Measurements from ENCODE around the gene FAM53B.
"Not testable (repeated sequence)": the region's sequence is repeated elsewhere in the genome, so short reads cannot be mapped to it uniquely, and the experiment has no call there.

The FAM53B gene

DNA sequence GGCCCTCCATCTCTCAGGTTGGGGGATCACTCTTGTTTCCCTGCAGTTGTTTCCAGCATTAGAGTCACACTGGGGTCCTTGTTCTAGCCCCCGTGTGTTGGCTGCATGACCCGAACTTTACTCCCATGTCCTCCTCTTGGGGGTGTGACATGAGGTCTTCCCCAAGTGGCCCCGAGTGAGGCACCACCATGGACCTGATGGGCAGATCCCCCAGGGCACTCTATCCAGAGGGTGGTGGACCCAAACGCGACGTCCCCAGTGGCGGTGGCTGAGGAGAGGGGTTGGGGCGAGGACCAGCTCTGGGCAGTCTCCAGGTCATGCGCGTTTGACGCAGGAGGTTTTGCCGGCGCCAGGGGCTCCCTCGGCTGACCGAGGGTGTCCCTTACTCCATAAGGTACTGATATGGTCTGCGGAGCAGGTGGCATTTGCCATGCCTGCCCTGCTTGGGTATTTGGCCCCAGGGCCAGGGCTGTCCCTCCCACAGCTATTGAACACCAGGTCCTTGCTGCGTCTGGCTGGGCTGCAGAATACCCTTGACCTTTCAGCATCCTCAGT, 150.7 kb downstream of the FAM53B start:
- DNase-seq: no peak

DNA sequence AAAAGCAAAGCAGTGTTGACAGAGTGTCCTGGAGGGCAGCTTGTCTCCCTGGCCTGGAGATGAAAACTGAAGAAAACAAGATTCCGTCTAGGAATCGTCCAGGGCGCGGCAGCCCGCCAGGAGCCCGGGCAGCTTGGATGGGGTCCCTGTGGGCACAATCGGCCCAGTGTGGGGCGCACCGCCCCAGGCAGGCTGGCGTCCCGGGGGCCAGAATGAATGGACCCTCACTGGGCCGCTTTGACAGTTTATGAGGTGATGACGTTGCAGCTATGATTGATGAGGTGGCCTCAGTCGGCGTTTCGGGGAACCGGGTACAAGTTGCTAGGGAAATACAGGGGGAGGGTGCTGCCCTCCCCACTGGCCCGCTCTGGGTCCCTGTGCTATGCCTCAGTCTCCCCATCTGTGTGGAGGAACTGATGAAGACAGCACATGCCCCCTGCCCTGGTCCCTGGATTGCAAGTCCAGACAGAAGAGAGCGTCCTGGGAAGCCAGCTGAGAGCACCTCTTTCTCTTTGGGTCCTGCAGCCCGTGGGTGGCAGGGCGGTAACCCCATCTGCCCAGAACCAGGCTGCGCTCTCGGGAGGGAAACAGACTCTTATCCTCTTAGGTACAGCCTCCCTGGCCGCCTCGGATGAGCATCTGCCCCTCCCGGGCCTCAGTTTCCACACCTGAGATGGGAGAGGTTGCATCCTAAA, 151.3 kb downstream of the FAM53B start:
- no peak for DNase-seq

DNA sequence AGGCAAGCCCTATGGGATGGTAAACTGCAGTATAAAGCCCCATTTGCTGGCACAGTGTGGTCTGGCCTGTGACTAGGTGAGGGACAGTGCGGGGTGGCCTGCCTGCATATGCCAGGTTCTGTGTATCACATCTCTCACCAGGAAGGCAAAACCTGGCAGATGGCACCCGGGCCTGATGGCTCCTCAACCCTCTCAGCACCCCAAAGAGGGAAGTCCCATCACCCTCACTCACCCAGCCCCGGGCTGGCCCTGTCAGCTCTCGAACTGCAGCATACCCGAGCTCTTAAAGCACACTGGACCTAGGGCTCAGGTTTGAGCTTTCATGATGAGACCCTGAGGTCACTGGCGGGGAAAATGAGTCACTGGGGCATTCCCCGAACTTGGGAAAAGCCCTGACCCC, 152.1 kb downstream of the FAM53B start:
- DNase-seq: no peak

- DNase-seq: no peak
Measured at GRCh38 chr10:124591123-124591495, 153.1 kb downstream of the FAM53B start.

DNA sequence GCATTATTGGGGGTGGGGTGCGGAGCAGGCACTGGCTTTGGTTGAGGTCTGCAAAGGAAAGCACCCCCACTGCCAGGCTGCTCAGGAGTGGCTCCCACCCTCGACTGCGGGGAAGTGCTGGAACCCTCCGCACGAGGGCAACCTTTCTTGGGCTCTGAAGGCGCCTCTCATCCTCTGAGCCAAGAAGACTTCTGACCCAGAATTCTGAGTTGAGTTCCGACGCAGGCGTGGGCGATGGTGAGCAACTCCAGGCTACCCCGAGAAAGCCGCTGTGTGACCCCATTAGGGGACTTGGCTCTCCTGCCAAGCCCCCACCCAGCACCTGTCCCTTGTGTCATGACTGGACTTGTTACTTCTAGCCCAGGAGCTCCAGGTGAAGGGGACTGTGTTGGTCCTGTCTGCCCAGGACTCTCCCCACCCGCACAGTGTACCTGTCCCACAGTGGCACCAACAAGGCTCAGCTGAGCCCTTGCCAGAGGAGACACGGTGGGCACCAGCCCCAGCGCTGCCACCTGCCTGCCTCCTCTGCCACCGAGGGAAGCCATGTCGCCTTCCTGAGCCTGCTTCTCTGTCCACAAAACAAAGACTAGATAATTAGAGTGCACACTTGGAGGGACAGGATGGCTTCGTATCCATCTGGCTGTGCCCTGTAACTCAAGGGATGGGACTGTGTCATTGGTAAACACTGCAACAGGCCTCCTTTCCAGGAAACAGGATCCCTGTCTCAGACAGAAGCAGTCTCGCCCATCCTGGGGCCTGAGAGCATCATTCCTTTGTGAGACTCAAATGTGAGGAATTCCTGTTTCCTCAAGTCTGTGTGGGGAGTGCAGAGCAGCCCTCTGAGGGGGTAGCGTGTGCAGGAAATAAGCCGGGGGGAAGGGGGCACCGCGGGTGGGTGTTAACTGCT, 153.7 kb downstream of the FAM53B start:
- DNase-seq: no peak

GRCh38 chr10:124589491-124590041, 154.6 kb downstream of the FAM53B start:
- DNase-seq: no peak

DNA sequence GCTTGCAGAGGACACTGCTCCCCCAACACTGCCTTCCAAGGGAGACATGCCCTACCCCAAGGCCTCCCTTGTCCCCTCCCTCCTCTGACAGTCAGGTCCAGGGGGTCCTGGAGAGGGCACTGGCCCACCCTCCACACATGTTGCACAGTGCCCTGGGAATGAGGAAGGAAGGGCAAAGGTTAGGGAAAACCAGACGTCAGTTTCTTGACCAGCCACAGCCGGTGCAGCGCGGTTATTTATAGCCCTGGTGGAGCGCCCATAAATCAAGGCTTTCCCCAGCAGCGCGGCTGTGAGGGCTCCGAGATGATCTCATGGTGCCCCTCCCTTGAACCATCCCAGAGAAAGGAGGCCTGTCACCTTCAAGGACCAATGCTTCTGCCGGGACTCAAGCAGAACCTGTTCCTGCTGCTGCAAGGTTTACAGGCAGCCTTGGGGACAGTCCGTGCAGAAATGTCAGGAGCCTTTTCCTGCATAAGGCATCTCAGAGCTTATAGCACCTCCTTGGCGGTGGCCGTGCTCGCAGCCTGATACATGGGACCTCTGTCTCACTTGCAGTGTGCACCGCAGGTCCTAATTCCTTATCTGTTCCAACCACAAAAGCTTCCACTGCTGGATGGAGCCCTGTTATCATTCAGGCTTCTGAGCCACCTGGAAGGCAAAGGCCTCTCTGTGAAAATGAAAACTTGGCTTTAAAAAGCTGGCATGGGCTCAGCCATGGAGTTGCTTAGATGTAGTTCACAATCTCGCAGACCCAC, 155.3 kb downstream of the FAM53B start:
- no peak for DNase-seq

- DNase-seq: not testable (repeated sequence)
Measured at GRCh38 chr10:124588341-124588735, 155.8 kb downstream of the FAM53B start.

GRCh38 chr10:124587811-124588211, 156.4 kb downstream of the FAM53B start:
- no peak for DNase-seq

GRCh38 chr10:124586142-124586541, 158.0 kb downstream of the FAM53B start:
- no peak for DNase-seq

- no peak for DNase-seq
Measured at GRCh38 chr10:124579011-124579399, 165.2 kb downstream of the FAM53B start.

DNA sequence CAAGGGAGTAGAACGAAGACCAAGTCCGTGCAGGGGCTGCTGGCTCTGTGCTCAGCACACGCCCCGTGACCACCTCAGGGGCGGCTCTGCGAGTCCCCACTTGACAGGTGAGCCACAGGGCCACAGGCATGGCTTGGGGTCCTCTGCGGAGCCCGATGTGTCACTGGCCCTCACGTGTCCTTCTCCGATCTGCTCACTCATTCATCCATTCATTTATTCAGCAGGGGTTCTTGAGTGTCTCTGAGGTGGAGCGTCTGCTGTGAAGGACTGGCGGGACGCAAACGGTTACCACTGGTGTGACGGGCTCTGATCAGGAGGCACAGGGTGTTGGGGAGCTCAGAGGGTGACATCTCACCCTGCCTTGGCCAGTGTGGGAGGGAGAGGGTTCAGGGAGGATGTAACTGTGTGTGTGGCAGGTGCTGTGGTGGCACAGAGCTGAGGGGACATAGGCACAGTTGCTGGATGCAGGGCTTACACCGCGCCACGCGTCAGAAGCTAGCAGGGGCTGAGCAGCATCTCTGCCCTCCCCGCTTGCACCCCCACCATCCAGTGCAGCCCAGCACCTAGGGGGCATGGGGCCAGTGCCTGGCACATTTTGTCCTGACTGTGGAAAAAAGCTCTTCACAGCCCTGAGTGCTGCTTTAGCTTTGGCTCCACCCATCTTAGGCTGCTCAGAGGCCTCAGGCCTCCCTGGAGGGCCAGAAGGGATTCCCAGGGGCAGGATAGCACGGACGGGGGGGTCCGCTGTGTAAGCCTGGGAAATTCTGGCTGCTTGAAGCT, 165.8 kb downstream of the FAM53B start:
- DNase-seq: no peak

DNA sequence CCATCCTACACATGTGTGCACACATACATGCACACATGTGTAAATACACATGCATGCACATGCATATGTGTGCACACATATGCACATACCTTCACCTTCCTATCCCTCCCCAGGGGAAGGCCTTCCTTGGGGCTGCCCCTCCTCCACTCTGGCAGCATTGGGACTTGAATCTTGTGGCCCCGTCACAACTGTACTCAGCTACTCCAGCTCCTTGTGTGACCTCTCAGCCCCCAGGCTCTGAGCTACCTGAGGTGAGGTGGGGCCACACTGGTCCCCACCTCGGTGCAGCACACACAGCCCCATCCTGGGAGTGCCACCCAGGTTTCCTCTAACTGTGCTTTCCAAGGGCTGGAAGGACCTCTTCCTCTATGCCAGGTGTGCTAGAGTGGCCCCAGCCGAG, 166.5 kb downstream of the FAM53B start:
- no peak for DNase-seq

DNA sequence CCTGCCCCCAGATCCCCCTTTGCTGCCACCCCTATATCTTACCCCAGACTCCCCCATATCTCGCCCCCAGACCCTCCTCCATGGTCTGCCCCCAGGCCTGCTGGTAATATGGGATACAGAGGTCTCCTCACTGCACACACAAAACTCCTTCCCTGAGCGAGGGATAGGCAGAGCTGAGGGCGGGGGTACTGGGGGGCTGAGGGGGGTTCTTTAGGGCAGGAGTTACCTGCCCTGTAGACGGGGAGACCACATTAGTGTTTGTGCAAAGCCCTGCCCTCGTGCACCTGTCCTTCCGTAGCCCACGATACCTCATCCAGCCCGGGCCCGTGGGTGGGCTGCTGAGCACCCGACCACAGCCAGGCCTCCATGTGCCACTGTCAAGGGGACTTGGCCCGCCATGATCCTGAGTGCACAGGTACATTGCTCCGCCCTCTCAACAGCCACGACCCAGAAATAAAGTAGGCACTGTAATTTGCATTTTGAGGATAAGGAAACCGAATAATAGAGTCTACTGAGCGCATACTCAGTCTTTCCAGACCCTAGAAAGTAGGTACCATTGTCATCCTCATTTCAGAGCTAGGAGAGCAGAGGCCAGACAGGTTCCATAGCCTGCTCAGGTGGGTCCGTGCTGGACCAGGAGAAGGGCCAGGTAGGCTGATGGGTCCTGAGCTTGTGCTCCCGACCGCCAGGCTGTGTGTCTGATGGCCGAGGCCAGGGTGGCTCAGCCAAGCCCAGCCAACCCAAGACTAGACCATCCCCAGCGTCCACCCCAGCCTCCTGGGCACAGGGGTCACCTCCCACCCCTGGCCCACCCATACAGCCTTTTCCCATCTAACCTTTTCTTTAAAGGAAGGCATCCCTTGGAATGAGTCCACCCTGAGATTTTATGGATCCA, 167.4 kb downstream of the FAM53B start:
- DNase-seq: no peak

DNA sequence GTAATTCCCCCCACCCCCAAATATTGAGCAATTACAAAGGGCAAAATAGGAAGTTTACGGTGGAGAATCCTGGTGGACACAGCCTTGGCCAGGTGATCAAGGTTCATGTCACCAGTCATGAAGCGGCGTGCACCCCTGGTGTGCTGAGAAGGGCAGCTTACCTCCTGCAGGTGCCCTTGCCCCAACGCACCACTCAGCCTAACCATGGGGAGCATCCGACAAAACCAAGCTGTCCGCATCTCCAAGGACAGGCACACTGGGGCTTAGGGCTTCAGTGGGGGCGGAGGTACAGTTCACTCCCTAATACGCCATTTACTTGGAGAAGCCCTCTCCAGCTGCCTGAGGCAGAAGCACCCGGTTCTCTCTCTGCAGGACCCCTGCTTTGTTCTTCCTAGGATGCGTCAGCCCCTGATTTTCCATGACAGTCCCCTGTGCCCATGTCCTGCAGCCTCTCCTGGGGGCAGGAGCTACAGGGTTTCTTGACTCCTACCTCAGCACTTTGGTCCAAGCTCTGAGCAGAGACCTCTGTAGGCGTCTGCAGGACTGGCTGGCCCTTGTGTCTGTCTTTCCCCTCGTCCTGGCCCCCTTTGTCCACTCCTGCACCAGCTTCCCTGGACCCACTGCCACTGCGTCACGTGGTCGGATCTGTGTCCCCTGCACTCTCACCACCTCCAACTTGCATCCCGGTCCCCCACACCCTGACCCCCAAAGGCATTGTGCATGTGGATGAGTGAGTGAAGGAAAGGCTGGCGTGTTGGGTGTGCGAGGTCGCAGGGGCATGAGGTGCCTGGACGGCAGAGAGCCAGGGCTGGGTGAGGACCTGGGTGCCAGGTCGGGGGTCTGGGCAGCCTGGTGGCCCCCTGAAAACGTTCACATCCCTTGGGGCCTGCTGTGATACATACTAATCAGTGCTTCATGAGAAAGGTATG, 168.8 kb downstream of the FAM53B start:
- DNase-seq: no peak

DNA sequence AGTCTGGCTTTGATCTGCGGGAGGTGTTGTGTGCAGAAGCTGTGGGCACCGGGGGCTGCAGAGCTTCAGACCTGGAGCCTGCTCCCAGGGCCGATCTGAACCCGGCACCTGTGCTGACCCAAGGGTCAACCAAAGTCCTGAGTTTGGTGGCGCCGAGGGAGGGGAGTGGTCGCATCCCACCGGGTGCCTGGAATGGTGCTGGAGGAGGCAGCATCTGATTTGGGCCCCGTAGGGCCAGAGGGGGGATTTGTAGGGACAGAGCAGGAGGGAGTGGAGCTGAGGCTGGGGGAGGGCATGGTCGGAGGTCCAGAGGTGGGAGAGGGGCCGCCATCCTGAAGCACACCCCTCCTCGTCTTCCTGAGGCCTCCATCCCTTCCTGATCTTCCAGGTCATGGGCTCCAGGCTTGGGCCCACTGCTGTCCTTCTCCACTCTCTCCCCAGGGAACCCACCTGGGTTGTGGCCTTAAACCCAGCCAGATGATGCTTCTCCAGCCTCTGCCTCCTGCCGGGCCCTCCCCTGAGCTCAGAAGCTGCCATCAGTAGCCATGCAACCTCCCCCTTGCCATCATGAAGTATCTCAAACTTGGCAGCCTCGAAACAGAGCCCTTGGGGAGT, 169.6 kb downstream of the FAM53B start:
- no peak for DNase-seq

GRCh38 chr10:124573726-124574455, 170.3 kb downstream of the FAM53B start:
- no peak for DNase-seq

- no peak for DNase-seq
Measured at GRCh38 chr10:124572751-124573150, 171.4 kb downstream of the FAM53B start.

DNA sequence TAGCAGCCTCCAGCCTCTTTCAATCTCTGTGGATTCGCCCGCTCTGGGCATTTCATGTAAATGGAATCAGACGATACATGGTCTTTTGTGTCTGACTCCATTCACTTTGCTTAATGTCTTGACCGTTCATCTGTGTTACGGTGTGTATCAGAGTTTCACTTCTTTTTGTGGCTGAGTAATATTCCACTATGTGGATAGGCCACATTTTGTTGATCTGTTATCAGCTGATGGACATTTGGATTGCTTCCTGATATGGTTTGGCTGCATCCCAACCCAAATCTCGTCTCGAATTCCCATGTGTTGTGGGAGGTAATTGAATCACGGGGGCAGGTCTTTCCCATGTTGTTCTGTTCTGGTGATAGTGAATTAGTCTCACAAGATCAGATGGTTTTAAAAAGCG, 173.5 kb downstream of the FAM53B start:
- no peak for DNase-seq

All from activated naive CD4-positive, alpha-beta T cell treated with anti-CD3 and anti-CD28 coated beads, Interleukin-2, amount 50 U/mL, for 16 hours (primary cell).